Measurements from ENCODE around the gene SEMA5A.

DNA sequence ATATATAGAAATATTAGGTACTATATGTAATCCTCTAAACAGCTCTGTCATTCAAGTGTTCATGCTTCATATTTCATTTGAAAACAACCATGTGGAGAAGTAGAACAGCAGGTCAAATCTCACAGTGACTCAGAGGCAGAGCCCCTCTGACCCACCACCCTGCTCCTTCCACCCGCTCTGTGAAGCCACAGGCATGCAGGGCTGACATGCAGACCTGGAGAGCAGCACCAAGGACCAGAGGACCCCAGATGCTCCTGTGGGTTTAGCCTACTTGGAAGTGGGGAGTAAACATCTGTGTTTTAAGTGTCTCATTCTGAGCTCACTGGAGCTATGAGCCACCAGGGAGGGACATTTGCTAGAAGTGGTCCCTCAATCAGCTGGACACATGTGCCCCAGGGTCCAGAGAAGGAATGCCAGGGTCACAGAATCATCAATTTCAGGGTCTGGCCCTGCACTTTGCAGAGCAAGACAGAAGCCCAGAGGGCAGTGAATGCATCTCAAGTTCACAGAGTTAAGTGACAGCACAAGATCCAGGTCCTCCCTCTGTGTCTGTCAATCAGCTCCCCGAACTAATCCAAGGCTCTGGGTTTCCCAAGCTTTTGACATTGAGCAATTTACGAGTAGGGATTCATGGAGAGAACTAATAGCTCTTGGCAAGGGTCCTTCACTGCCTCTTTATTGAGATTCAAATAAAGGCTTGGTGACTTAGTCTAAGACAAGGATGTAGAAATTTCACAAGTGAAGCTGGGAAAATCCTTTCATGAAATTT is 441.1 kb downstream of the SEMA5A start:
- TF ChIP-seq POLR2A (IDR thresholded peaks at IDR 0.05) (no peak), CTCF (IDR thresholded peaks at IDR 0.05) (no peak)

Data from lower leg skin (tissue), 3 donors.